HG02759 (cell line): ENCODE data around the gene NOP16.

Experiments
- ATAC-seq: cut with Tn5 transposase; IDR thresholded peaks from one replicate; pipeline ENCODE4 v1.9.1; 2021; ENCODE audit warnings: mild to moderate bottlenecking, moderate library complexity; ENCODE audit not compliant: unreplicated experiment

Gene NOP16, protein sequence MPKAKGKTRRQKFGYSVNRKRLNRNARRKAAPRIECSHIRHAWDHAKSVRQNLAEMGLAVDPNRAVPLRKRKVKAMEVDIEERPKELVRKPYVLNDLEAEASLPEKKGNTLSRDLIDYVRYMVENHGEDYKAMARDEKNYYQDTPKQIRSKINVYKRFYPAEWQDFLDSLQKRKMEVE

DNA sequence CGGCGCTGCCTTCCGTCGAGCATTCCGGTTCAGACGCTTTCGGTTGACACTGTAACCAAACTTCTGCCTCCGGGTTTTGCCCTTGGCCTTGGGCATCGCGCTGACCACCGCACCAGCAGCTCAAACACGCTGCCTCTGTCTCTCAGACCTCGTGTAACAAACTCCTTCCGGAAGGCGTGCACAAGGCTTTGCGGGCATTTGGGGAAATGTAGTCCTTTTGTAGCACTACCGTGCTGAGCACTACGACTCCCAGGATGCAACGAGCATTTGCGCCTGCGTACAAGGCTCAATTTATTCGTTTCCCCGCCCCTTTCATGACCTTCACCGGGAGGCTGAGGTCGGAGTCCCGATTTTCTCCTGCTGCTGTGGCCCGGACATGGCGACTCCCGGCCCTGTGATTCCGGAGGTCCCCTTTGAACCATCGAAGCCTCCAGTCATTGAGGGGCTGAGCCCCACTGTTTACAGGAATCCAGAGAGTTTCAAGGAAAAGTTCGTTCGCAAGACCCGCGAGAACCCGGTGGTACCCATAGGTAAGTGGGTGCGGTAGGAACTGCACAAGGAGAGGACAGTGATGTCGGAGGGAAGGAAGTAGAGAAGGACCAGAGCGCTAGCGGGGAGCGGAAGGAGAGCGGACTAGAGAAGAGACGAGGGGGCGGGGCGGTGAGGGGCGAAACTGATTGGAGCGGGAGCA, at the start of gene NOP16, which contains the start of gene HIGD2A:
TSS of gene NOP16 (minus strand) at position 155 of the 691 bp plus-strand sequence. CDS start at position 96, 59 bp downstream.
TSS of gene HIGD2A (plus strand) at position 308 of the 691 bp plus-strand sequence. CDS start at position 377, 69 bp downstream.
- peak; percentile 88 for ATAC-seq

DNA sequence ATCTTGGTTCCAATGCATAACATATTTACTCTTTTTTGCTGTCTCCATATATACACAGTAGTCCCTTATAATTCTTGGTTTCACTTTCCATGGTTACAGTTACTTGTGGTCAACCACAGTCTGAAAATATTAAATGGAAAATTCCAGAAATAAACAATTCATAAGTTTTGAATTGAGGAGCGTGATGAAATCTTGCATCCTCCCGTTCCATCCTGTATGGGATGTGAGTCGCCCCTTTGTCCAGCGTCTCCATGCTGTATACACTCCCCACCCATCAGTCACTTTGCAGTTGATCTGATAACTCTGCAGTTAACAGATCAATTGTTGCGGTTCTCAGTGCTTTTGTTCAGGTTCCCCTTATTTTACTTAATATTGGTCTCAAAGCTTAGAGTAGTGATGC, 48.3 kb upstream of the NOP16 start:
- ATAC-seq = no peak

DNA sequence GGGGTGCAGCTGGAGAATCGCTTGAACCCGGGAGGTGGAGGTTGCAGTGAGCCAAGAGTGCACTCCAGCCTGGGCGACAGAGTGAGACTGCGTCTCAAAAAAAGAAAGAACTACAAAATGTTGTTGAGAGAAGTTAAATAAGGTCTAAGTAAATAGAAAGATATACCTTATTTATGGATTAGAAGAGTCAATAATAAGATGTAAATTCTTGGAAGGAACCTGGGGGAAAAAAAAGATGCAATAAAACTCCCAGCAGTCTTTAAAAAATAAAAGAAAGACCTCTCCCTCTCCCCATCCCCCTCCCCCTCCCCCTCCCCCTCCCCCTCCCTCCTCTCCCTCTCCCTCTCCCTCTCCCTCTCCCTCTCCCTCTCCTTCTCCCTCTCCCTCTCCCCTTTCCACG, 44.3 kb upstream of the NOP16 start:
- no peak for ATAC-seq

DNA sequence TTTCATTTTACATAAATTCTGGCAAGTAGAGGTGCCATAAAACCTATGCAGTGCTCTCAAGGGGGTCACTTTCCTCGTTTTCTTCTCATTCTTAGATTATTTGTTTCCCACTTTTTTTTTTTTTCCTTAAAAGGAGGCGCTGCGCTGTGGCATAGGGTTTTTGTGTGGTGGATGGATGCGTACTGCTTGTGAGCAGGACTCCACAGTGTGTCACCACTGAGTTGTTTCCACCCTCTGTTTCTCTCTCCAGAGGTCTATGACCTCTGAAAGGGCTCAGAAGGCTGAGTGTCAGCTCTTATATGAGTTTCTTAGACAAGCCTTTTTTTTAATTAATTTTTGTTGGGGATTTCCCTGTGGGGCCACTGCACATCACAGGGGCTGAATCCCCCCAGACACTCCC, 41.6 kb upstream of the NOP16 start:
- no peak for ATAC-seq

DNA sequence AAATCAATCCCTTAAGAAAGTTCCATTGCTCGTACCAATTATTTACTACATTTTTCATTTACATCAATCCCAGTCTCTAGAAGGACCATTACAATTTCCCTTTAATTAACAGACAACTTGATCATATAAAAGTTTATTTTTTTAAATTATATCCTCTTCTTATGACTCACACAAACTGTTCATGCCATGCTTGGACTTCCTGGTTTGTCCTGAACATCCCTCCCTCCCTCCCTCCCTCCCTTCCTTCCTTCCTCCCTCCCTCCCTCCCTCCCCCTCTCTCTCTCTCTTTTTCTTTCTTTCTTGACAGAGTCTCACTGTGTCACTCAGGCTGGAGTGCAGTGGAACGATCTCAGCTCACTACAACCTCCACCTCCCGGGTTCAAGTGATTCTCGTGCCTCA, 39.6 kb upstream of the NOP16 start:
- ATAC-seq = no peak

DNA sequence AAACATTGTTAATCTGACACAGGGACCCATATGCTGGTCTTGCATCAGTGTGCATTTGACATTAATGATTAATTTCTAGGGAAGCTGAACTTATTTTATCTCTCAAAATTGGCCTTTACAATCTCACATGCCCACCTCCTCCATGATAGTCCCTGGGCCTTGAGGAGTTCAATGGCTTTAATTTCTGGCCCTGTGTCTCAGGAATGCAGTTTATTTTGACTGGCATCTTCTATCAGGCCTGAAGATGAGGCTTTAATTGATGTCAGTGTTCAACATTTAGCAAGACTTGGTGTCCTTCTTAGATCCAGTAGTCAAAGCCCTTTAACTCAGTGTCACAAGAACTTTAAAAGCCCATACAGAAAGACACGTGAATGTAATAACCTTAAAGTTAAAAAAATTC, 38.5 kb upstream of the NOP16 start:
- no peak for ATAC-seq

DNA sequence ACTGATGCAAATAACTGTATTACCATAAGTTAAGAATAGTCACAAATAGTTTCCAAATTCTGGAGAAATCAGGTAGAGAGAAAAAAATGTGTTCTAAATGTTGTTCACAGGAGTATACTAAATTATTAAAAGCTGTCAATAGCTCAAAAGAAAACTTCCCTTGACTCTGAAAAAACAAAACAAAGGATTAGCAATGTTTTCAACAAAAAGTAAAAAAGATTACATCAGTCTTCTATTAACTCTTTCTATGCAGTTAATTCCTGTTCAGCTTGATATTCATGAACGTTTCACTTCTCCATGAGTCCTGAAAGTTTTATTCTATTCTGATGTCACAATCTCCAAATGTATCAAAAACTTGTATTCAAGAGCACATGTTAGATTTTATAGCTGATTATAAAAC, 37.4 kb upstream of the NOP16 start:
- no peak for ATAC-seq

DNA sequence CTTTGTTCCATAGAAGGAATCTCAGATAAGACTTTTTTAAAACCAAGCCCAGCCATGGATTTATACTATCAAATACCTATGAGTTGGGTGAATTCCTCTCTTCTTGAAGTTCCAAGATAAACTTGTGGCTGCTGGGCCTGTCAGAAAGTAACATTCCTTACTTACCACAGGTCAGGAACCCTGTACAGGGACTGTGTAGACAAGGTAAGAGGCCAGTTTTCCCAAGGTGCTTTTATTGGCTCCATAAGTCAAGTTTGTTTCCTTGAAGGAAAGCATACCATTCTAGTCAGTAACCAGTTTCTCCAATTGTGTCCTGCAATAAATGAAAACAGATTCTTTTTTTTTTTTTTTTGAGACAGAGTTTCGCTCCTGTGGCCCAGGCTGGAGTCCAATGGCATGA, 36.7 kb upstream of the NOP16 start:
- ATAC-seq = no peak

DNA sequence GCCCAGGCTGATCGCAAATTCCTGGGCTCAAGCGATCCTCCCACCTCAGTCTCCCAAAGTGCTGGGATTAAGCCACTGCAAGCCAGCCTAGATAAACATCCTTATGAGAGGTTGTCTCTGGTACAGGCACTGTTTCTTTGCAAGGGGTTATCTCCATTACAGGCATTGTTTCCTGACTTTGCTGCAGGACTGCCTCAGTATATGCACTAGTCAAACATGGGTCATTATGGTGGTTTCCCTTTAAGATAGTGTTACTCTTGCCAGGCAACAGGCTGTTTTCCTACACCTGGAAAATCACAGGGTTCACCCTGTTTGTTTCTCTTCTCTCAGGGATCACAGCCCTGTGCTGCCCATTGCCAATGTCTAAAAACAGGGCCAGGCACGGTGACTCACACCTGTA, 35.8 kb upstream of the NOP16 start:
- no peak for ATAC-seq

DNA sequence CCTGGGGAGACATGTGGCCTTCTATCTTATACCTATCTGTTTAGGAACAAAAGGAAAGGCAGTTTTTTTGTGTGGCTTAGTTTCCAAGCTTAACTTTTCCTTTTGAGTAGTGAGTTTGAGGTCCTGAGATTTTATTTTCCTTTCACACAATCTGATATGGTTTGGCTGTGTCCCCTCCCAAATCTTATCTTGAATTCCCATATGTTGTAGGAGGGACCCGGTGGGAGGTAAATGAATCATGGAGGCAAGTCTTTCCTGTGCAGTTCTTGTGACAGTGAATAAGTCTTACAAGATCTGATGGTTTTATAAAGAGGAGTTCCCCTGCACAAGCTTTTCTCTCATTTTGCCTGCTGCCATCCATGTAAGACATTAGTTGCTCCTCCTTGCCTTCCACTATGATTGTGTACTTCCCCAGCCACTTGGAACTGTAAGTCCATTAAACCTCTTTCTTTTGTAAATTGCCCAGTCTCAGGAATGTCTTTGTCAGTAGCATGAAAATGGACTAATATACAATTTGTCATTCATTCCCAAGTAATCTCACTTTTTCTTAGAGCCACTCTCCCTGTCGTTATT, 32.7 kb upstream of the NOP16 start:
- ATAC-seq = no peak

DNA sequence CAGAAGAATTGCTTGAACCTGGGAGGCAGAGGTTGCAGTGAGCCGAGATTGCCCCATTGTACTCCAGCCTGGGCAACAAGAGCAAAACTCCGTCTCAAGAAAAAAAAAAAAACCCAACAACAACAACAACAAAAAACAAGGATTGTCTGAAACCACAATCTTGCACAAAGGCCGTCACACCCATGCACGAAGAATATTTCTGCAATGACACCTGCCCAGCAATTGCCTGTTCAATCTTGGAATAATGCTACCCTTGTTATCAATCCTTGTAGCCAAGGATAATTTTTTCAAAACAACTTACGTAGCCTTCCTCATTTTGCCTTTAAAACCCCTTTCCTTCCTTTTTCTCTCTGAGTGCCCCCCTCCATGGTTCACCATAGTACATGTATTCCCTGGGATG, 31.7 kb upstream of the NOP16 start:
- no peak for ATAC-seq

DNA sequence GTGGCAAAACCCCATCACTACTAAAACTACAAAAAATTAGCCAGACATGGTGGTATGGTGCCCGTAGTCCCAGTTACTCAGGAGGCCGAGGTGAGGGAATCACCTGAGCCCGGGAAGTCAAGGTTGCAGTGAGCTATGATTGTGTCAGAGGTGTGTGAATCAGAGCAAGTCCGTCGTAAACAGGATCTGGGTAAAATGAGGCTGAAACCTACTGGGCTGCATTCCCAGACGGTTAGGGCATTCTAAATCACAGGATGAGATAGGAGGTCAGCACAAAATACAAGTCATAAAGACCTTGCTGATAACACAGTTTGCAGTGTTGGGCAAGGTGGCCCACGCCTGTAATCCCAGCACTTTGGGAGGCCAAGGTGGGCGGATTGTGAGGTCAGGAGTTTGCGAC, 29.9 kb upstream of the NOP16 start:
- ATAC-seq = no peak

DNA sequence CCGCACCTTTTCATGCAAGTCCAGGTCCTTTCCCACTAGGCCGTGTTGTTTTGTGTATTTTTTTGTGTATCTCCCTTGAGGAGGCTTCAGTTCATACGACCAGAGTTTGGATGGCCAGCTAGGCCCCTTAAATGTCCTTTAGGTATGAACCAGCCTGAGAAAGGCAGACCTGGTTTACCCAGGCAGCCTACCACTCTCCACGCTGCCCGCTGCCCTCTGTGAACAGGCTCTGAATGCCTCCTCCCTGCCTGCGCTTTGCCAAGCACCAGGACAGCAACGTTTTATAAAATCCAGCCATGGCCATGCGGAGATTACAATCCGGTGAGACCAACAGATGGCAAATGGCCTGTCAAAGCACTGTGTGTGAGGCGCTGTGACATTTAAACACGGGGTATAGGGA, 28.6 kb upstream of the NOP16 start:
- ATAC-seq = no peak

DNA sequence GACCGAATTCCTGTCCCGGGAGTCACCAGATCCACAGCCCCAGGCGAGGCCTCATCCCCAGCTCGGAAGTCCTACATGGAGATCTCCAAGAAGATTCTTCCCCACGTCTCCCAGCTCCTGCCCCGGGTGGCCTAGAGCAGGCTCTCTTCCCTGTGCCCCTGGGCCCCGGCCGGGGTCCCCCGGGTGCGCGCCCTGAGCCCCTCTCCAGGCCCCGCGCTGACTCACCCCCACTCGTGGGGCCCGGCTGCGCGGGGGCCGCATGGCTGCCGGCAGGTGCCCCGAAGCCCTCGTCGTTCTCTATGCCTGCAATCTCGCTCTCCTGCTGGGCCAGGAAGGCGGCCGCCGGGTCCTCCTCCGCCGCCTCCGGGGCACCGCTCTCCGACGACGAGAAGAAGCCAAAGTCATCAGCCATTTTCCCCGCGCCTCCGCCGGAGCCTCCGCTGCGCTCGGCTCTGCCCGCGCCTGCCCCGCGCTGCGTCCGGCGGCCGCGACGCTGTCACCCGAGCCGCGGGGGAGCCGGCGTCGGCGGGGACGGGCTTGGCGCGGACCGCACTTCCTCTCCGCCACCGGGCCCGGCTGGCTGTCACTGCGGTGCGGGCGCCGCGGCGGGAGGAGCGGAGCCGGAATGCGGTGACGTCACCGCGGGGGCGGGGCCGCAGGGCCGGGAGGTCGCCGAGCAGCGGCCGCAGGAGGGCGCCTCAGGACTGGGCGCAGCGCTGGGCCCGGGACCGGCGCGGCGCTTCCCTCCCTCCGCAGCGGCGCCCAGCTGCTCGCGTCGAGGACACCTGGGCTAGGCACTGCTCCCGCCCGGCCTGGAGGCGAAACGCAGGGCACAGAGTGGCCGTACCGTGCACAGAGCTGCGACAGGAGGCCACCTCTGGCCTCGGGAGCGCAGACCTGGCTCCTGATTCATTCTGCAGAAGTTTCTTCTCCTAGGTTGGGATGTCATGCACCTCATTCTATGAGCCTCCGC, 27.8 kb upstream of the NOP16 start, which contains the start of gene CLTB:
TSS of gene CLTB (minus strand) at position 588 of the 973 bp plus-strand sequence. CDS start at position 412, 176 bp downstream.
- ATAC-seq = peak; percentile 95

DNA sequence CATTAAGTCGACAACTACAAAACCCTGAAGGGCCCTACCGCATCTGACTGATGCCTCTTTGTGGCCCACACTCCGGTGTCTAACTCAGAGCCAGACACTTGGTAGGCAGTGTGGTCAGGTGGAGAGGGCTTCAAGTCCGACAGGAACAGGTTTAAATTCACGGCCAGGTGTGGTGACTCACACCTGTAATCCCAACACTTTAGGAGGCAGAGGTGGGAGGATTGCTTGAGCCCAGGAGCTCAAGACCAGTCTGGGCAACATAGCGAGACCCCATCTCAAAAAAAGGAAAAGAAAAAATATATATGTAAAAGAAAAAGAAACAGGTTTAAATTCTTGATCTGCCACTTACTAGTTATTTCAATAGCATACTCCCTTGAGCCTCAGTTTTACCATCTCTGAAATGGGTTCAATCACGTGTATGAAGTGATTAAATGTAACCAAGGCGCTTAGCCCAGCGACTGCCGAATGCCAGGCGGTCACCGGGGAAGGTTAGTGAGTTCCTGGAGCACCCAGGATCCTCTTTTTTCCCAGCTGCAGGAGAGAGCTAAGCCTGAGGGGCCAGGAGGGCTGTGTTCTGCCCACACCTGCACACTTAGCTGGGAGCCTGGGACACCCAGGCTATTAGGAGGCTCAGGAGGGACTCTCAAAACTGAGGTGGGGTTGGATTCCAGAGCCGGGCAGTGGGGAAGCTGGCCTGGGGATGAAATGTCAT, 27.0 kb upstream of the NOP16 start:
- no peak for ATAC-seq

DNA sequence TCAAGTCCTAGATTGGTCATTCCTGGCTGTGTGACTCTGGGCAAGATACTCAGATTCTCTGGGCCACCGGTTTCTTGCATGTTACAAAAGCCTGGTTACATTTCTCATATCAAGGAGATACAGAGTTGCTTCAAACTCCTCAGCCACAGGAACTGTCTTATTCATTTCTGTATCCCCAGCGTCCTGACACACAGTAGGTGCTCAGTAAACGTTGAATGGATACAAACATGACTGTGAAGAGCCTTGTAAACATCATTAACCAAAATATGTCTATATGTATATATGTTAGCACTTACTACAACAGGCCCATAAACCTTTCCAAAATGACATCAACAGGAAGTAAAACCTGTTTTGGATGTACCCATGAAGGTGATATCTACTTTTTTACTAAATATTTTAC, 26.3 kb upstream of the NOP16 start:
- no peak for ATAC-seq

DNA sequence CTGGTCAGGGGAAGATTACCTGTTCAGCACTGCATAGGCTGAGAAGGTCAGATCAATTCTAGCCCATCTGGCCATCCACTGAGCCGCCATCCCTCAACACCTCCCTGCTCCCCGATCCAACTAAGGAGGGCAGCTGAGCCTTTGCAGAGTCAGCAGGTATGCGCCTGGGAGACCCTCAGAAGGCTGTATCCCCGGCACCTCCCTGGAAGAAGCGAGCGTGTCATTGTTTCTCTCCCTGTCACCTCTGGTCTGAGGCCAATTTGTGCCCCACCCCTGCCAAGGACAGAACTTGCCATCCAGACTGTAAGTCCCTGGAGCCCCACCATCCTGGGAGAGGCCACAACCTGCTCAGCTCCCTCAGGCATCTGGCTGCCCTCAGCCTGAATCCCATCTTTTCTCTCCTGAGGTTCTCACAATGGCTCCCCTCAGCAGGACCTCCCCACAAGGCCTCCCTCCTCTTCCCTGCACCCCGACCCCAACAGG, 25.4 kb upstream of the NOP16 start:
- ATAC-seq = no peak

DNA sequence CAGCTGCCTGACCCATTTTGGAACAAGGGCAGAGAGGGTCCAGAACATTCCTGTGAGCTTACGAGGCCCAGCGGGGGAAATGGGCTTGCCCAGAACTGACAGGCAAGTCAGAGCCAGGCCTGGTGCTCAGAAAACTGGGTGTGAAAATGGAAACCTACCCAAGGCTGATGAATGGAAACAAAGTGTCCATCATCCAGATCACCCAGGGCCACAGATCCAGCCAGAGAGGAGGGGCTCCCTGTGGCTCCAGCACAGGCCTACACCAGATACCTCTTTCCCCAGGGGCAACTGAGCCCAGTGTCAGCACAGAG, 24.8 kb upstream of the NOP16 start:
- ATAC-seq = no peak

DNA sequence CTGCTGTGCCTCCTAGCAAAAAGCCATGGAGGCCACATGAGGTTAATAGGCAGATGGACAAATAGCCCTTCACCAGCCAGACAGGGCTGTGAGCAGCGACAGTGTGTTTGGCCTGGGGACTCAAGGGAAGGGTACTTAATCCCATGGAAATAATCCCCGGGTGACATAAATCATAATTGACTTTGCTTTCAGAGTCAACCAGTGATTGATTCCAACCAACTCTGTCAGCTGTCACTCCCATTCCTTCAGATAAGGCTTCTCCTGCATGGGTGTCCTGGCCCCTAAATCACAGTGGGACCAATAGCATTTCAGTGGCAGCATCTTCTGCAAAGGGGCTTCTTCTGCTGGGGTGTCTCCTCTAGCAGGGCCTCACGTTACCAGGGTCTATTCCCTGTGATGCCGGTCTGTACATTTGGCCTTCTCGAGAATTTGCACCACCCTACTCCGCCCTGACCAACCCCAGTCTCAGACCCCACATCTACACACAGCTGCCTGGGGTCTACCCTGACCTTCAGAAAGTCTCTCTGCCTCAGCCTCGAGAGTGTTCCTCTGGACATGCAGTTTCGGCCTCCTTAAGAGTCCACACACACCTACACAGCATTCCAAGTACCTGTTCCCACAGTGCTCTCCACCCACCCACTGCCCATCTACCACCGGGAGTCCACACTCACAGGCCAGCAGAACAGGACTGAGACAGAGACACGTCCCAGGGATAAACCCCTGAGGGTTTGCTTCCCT, 24.3 kb upstream of the NOP16 start:
- no peak for ATAC-seq
